Neural cell (in vitro differentiated cells): ENCODE results near the gene DMKN.

Source experiments
- CTCF ChIP-seq: fragments of 450-650 bp; IDR thresholded peaks from 2 replicates; pipeline ENCODE4 v1.5.1; 2014; ENCODE audit warnings: antibody characterized with exemption, mild to moderate bottlenecking, moderate library complexity; ENCODE audit not compliant: poor library complexity, severe bottlenecking
- EZH2 ChIP-seq: fragments of 200-600, 300-800 bp; shearing (Covaris generic), sonication (generic); IDR thresholded peaks from 2 replicates; pipeline ENCODE4 v1.6.1; 2014; ENCODE audit warnings: antibody characterized with exemption, low read length, borderline replicate concordance, mild to moderate bottlenecking; ENCODE audit not compliant: insufficient read depth, poor library complexity, severe bottlenecking
- POLR2AphosphoS5 ChIP-seq: IDR thresholded peaks from 2 replicates; pipeline ENCODE4 v1.6.1; 2012
- RAD21 ChIP-seq: fragments of 450-650 bp; conservative IDR thresholded peaks from 2 replicates; pipeline ENCODE4 v1.6.1; 2014; ENCODE audit warnings: antibody characterized with exemption, mild to moderate bottlenecking, moderate library complexity
- REST ChIP-seq: IDR thresholded peaks from 2 replicates; pipeline ENCODE4 v1.6.1; 2012; ENCODE audit warnings: borderline replicate concordance

GRCh38 chr19:35533201-35533821 lies 19.9 kb upstream of the DMKN start, which contains the start of gene GAPDHS:
- TF ChIP-seq CTCF (no peak), EZH2 (no peak), REST (no peak), POLR2AphosphoS5 (no peak), RAD21 (no peak)
